ENCODE measurements around the gene NXPE2. TPM values are rescaled to one million over a fixed set of nuclear protein-coding genes. Genes with fewer than 3 reads are reported as not detected.

Gene NXPE2
- polyA plus RNA-seq, 1 of the 3 experiments (the other 2 are of a cell fraction): not detected

- POLR2A ChIA-PET: no interaction called here
- no peaks in the 10 kb centered on the region for H3K79me2 ChIP-seq (ENCODE audit: insufficient read depth)
- CTCF ChIA-PET: interaction anchor here (1.8 kb wide), 1 partner anchor 13 kb away, joined by 8 read pairs; no protein-coding TSS in a partner anchor
- H4K20me1 ChIP-seq (ENCODE audit: insufficient read depth): no peaks in the 10 kb centered on the region
- H3K4me1 ChIP-seq (ENCODE audit: control insufficient read depth in 1 of 2, insufficient read depth in 2 of 2, low read depth in 1 of 2, low read length in 1 of 2): no peaks in the 10 kb centered on the region
- H3K9me3 ChIP-seq: no peaks in the 10 kb centered on the region
- no peaks in the 10 kb centered on the region for H3K36me3 ChIP-seq (replicated peaks in 1 of 2; ENCODE audit: control insufficient read depth in 1 of 2, insufficient read depth in 2 of 2, low read length in 1 of 2)
- no peak overlapping the region for H3K4me3 ChIP-seq (ENCODE audit: low read depth in 2 of 2, low read length in 1 of 2)
- H3K9ac ChIP-seq: no peak overlapping the region
- no peak for DNase-seq
- H3K4me2 ChIP-seq: no peak overlapping the region
- H2AFZ ChIP-seq (ENCODE audit: low read depth): no peak overlapping the region
- H3K27me3 ChIP-seq (ENCODE audit: insufficient read depth): no peaks in the 10 kb centered on the region
- H3K9me2 ChIP-seq: no peaks in the 10 kb centered on the region
- H3K27ac ChIP-seq (ENCODE audit: low read depth in 2 of 2, low read length in 1 of 2): no peak overlapping the region
- no peaks in the 10 kb centered on the region for H3F3A ChIP-seq (replicated peaks; ENCODE audit: insufficient read depth)
- 13% methylated on average over 1 of the region's 1 CpG for WGBS (ENCODE audit: low lambda C conversion rate)
- TF ChIP-seq EP300 (IDR thresholded peaks at IDR 0.05; ENCODE audit: borderline replicate concordance in 1 of 2, low read depth in 1 of 2, low read length in 1 of 2) (no peak), MAX (IDR thresholded peaks at IDR 0.05; ENCODE audit: low read depth) (no peak), POLR2AphosphoS5 (IDR thresholded peaks at IDR 0.05; ENCODE audit: low read depth, low read length) (no peak), RFX5 (IDR thresholded peaks at IDR 0.05; ENCODE audit: low read length) (no peak), FOSL2 (IDR thresholded peaks at IDR 0.05; ENCODE audit: borderline replicate concordance, low read depth) (no peak)
Observed at GRCh38 chr11:114725623-114726022, 47.3 kb downstream of the NXPE2 start.

DNA sequence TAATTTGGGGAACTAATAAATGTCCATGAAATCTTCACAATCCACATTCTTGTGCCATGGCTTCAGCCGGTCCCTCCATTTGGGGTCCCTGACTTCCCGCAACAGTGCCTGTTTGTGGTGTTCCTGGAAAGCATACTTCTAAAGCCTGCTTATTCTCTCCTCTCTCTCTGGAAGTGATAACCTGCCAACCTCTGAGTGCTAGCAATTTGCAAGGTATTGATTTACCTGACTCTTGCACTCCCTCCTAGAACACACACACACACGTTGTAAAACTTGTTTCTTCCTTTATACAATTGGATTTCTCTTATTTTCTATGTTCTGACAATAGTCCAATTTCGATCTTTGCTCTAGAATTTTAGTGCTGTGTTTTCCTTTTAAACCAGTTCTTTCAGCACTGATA lies 58.5 kb downstream of the NXPE2 start:
- no peaks in the 10 kb centered on the region for H3K36me3 ChIP-seq (replicated peaks in 1 of 2; ENCODE audit: control insufficient read depth in 1 of 2, insufficient read depth in 2 of 2, low read length in 1 of 2)
- H3F3A ChIP-seq (replicated peaks; ENCODE audit: insufficient read depth): no peaks in the 10 kb centered on the region
- CTCF ChIA-PET: no interaction called here
- DNase-seq: no peak
- no peak overlapping the region for H3K27ac ChIP-seq (ENCODE audit: low read depth in 2 of 2, low read length in 1 of 2)
- POLR2A ChIA-PET: no interaction called here
- no peaks in the 10 kb centered on the region for H3K4me1 ChIP-seq (ENCODE audit: control insufficient read depth in 1 of 2, insufficient read depth in 2 of 2, low read depth in 1 of 2, low read length in 1 of 2)
- H2AFZ ChIP-seq (ENCODE audit: low read depth): no peak overlapping the region
- H3K4me3 ChIP-seq (ENCODE audit: low read depth in 2 of 2, low read length in 1 of 2): no peak overlapping the region
- no peak overlapping the region for H3K9ac ChIP-seq
- H3K9me3 ChIP-seq: no peaks in the 10 kb centered on the region
- H3K79me2 ChIP-seq (ENCODE audit: insufficient read depth): no peaks in the 10 kb centered on the region
- TF ChIP-seq, protein P1, sequence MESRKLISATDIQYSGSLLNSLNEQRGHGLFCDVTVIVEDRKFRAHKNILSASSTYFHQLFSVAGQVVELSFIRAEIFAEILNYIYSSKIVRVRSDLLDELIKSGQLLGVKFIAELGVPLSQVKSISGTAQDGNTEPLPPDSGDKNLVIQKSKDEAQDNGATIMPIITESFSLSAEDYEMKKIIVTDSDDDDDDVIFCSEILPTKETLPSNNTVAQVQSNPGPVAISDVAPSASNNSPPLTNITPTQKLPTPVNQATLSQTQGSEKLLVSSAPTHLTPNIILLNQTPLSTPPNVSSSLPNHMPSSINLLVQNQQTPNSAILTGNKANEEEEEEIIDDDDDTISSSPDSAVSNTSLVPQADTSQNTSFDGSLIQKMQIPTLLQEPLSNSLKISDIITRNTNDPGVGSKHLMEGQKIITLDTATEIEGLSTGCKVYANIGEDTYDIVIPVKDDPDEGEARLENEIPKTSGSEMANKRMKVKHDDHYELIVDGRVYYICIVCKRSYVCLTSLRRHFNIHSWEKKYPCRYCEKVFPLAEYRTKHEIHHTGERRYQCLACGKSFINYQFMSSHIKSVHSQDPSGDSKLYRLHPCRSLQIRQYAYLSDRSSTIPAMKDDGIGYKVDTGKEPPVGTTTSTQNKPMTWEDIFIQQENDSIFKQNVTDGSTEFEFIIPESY (IDR thresholded peaks at IDR 0.05; ENCODE audit: borderline replicate concordance, low read depth): no peak
- TF ChIP-seq, protein P2, sequence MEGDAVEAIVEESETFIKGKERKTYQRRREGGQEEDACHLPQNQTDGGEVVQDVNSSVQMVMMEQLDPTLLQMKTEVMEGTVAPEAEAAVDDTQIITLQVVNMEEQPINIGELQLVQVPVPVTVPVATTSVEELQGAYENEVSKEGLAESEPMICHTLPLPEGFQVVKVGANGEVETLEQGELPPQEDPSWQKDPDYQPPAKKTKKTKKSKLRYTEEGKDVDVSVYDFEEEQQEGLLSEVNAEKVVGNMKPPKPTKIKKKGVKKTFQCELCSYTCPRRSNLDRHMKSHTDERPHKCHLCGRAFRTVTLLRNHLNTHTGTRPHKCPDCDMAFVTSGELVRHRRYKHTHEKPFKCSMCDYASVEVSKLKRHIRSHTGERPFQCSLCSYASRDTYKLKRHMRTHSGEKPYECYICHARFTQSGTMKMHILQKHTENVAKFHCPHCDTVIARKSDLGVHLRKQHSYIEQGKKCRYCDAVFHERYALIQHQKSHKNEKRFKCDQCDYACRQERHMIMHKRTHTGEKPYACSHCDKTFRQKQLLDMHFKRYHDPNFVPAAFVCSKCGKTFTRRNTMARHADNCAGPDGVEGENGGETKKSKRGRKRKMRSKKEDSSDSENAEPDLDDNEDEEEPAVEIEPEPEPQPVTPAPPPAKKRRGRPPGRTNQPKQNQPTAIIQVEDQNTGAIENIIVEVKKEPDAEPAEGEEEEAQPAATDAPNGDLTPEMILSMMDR (IDR thresholded peaks at IDR 0.05): no peak
- TF ChIP-seq NFIC (IDR thresholded peaks at IDR 0.05; ENCODE audit: borderline replicate concordance) (no peak), SMC3 (IDR thresholded peaks at IDR 0.05; ENCODE audit: low read depth, low read length) (no peak), FOSL2 (IDR thresholded peaks at IDR 0.05; ENCODE audit: borderline replicate concordance, low read depth) (no peak), ELF1 (IDR thresholded peaks at IDR 0.05) (no peak), NRF1 (IDR thresholded peaks at IDR 0.05; ENCODE audit: low read depth, low read length) (no peak)
- TF ChIP-seq, protein P3, sequence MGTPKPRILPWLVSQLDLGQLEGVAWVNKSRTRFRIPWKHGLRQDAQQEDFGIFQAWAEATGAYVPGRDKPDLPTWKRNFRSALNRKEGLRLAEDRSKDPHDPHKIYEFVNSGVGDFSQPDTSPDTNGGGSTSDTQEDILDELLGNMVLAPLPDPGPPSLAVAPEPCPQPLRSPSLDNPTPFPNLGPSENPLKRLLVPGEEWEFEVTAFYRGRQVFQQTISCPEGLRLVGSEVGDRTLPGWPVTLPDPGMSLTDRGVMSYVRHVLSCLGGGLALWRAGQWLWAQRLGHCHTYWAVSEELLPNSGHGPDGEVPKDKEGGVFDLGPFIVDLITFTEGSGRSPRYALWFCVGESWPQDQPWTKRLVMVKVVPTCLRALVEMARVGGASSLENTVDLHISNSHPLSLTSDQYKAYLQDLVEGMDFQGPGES (IDR thresholded peaks at IDR 0.05; ENCODE audit: low read depth, low read length): no peak
- no peak overlapping the region for H3K4me2 ChIP-seq
- H3K27me3 ChIP-seq (ENCODE audit: insufficient read depth): no peaks in the 10 kb centered on the region
- H4K20me1 ChIP-seq (ENCODE audit: insufficient read depth): no peaks in the 10 kb centered on the region
- no peaks in the 10 kb centered on the region for H3K9me2 ChIP-seq
- 49% methylated on average over 4 of the region's 4 CpGs for WGBS (ENCODE audit: low lambda C conversion rate)
